GM23248 (cell line): ENCODE results near the gene RSF1.

ENCODE experiments used
- EZH2 ChIP-seq: fragments of 200-600 bp; sonication (generic); IDR thresholded peaks from 2 replicates; pipeline ENCODE4 v1.6.1; 2018; ENCODE audit warnings: antibody characterized with exemption, mild to moderate bottlenecking; ENCODE audit not compliant: insufficient read depth, poor library complexity, severe bottlenecking
- EZH2phosphoT487 ChIP-seq: fragments of 200-600 bp; sonication (generic); IDR thresholded peaks from 2 replicates; pipeline ENCODE4 v1.6.1; 2018; ENCODE audit warnings: antibody characterized with exemption, moderate library complexity, mild to moderate bottlenecking, low read depth; ENCODE audit not compliant: insufficient read depth

DNA sequence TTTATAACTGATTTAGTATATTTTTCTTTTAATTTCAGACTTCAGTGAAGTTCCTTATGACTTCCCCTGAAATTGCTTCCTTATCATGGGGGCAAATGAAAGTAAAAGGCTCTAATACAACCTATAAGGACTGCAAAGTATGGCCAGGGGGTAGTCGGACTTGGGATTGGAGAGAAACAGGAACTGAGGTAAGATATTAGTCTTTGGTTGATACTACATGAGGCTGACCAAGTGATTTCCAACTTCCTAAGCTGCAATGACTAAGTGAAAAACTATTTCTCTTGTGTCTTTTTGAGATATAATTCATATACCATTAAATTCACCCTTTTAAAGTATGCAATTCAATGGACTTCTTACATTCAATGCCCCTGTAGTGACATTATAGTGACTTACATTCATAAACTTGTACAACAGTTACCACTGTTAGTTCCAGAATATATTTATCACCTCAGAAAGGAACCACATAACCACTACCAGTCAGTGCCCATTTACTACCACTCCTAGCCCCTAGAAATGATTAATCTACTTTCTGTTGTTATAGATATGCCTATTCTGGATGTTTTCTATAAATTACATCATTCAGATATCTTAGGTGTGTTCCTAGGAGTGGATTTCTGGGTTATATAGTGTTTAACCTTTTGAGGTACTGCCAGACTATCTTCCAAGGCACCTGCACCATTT, 22.1 kb upstream of the RSF1 start:
- TF ChIP-seq EZH2phosphoT487 (no peak), EZH2 (no peak)
